ENCODE measurements around the gene YOD1.

DNA sequence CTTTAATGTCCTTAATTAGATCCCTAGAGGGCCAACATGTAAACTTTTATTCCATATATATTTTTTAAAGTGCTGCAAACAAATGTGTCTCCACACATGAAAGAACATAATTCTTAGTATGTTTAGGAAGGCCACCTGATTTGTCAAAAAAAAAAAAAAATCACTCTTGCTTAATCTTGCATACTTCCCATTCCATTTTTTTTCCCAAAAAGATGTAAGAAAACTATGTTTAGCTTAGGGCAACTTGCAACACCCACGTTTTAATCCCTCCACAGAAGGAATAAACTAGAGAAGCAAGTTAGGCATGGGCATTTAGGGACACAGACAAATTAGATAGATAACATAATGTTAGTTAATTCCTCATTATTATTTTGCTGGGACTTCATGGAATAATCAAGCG is 5.6 kb downstream of the YOD1 start:
- TF ChIP-seq TAF1 (IDR thresholded peaks at IDR 0.05; ENCODE audit: borderline replicate concordance, insufficient read depth, low read length) = no peak
- no peak for TF ChIP-seq POLR2AphosphoS5 (IDR thresholded peaks at IDR 0.05; ENCODE audit: low read depth, low read length)
- no peak for TF ChIP-seq FOXP2 (optimal IDR thresholded peaks at IDR 0.05; ENCODE audit: borderline replicate concordance, extremely low read depth, extremely low read length, insufficient read depth)
- TF ChIP-seq SIN3A (IDR thresholded peaks at IDR 0.05; ENCODE audit: borderline replicate concordance, insufficient read depth, low read length) = no peak
